GM21529 (cell line): ENCODE measurements around the gene ARHGAP8.
"Not testable (repeated sequence)": the region's sequence is repeated elsewhere in the genome, so short reads cannot be mapped to it uniquely, and the experiment has no call there.

Experiments
- ATAC-seq: cut with Tn5 transposase; IDR thresholded peaks from one replicate; pipeline ENCODE4 v1.9.1; 2021; ENCODE audit not compliant: unreplicated experiment

The ARHGAP8 gene

GRCh38 chr22:44884562-44884961 is 132.2 kb downstream of the ARHGAP8 start:
- ATAC-seq: no peak

GRCh38 chr22:44884968-44885805 is 132.8 kb downstream of the ARHGAP8 start:
- no peak for ATAC-seq

- no peak for ATAC-seq
These were observed 133.5 kb downstream of the ARHGAP8 start for GRCh38 chr22:44885806-44886360.

GRCh38 chr22:44887941-44888366 is 135.6 kb downstream of the ARHGAP8 start:
- ATAC-seq: no peak

- no peak for ATAC-seq
These were observed 136.3 kb downstream of the ARHGAP8 start for GRCh38 chr22:44888491-44889254.

- no peak for ATAC-seq
These were observed 137.0 kb downstream of the ARHGAP8 start for GRCh38 chr22:44889255-44889878.

- no peak for ATAC-seq
These were observed 138.3 kb downstream of the ARHGAP8 start for GRCh38 chr22:44890416-44891292.

- no peak for ATAC-seq
These were observed 138.9 kb downstream of the ARHGAP8 start for GRCh38 chr22:44891293-44891747.

GRCh38 chr22:44891791-44892190 is 139.4 kb downstream of the ARHGAP8 start:
- no peak for ATAC-seq

GRCh38 chr22:44892243-44892642 is 139.9 kb downstream of the ARHGAP8 start:
- ATAC-seq: no peak

- ATAC-seq: no peak
These were observed 140.7 kb downstream of the ARHGAP8 start for GRCh38 chr22:44892803-44893730.

GRCh38 chr22:44893731-44894080 is 141.3 kb downstream of the ARHGAP8 start:
- no peak for ATAC-seq

GRCh38 chr22:44894321-44894720 is 141.9 kb downstream of the ARHGAP8 start:
- no peak for ATAC-seq

GRCh38 chr22:44894782-44895181 is 142.4 kb downstream of the ARHGAP8 start:
- no peak for ATAC-seq

- no peak for ATAC-seq
These were observed 143.1 kb downstream of the ARHGAP8 start for GRCh38 chr22:44895296-44896055.

- no peak for ATAC-seq
These were observed 145.9 kb downstream of the ARHGAP8 start for GRCh38 chr22:44898236-44898635.

- ATAC-seq: no peak
These were observed 148.9 kb downstream of the ARHGAP8 start for GRCh38 chr22:44901301-44901700.

GRCh38 chr22:44903164-44903563 is 150.8 kb downstream of the ARHGAP8 start:
- ATAC-seq: not testable (repeated sequence)
